ENCODE measurements around the gene KRTAP5-2. TPM values are rescaled to one million over a fixed set of nuclear protein-coding genes. Genes with fewer than 3 reads are reported as not detected.
"Not testable (repeated sequence)": the region's sequence is repeated elsewhere in the genome, so short reads cannot be mapped to it uniquely, and the experiment has no call there.

The KRTAP5-2 gene
- polyA plus RNA-seq, 2 donors = not detected

- Histone ChIP-seq H3K4me1 (ENCODE audit: control insufficient read depth in 2 of 2, insufficient read depth in 2 of 2, low read length in 1 of 2) (no peaks in the 10 kb centered on the region), H3K9me3 (ENCODE audit: control insufficient read depth in 2 of 2, insufficient read depth in 1 of 2, low read depth in 1 of 2, low read length in 1 of 2) (peaks cover 4 to 7% of the 10 kb centered on the region in 2 donors), H3K27ac (ENCODE audit: low read depth in 2 of 2, low read length in 1 of 2) (no peak overlapping the region), H3K27me3 (ENCODE audit: control insufficient read depth in 1 of 2, insufficient read depth in 2 of 2, low read length in 2 of 2) (no peaks in the 10 kb centered on the region), H3K36me3 (ENCODE audit: control insufficient read depth in 2 of 2, insufficient read depth in 2 of 2, low read length in 1 of 2) (no peaks in the 10 kb centered on the region), H3K4me3 (ENCODE audit: low read depth in 1 of 2, low read length in 2 of 2) (no peak overlapping the region)
- 83 to 84% methylated on average over 9 of the region's 9 CpGs for WGBS, 2 donors
These were observed 16.1 kb downstream of the KRTAP5-2 start for GRCh38 chr11:1581976-1582375.

DNA sequence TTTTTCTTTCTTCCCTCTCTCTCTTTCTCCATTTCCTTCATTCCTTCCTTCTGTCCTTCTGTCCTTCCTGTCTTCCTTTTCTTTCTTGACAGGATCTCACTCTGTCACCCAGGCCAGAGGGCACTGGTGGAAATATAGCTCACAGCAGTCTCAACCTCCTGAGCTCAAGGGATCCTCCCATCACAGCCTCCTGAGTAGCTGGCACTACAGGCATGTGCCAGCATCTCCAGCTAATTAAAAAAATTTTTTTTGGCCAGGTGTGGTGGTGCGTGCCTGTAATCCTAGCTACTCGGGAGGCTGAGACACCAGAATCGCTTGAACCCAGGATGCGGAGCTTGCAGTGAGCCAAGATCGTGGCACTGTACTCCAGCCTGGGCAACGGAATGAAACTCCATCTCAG lies 21.3 kb downstream of the KRTAP5-2 start:
- H3K36me3 ChIP-seq (ENCODE audit: control insufficient read depth in 2 of 2, insufficient read depth in 2 of 2, low read length in 1 of 2) = no peaks in the 10 kb centered on the region
- peaks cover 0 to 2% of the 10 kb centered on the region in 2 donors for H3K27me3 ChIP-seq (ENCODE audit: control insufficient read depth in 1 of 2, insufficient read depth in 2 of 2, low read length in 2 of 2)
- WGBS, 2 donors = 73 to 84% methylated on average over 6 of the region's 6 CpGs

GRCh38 chr11:1575756-1576155 lies 22.3 kb downstream of the KRTAP5-2 start:
- not testable (repeated sequence) for H3K36me3 ChIP-seq (ENCODE audit: control insufficient read depth in 2 of 2, insufficient read depth in 2 of 2, low read length in 1 of 2); H3K9me3 ChIP-seq (ENCODE audit: control insufficient read depth in 2 of 2, insufficient read depth in 1 of 2, low read depth in 1 of 2, low read length in 1 of 2); H3K27me3 ChIP-seq (ENCODE audit: control insufficient read depth in 1 of 2, insufficient read depth in 2 of 2, low read length in 2 of 2); H3K4me1 ChIP-seq (ENCODE audit: control insufficient read depth in 2 of 2, insufficient read depth in 2 of 2, low read length in 1 of 2); H3K27ac ChIP-seq (ENCODE audit: low read depth in 2 of 2, low read length in 1 of 2); H3K4me3 ChIP-seq (ENCODE audit: low read depth in 1 of 2, low read length in 2 of 2)
- 77 to 80% methylated on average over 16 of the region's 16 CpGs for WGBS, 2 donors

More for the DNA sequence above, 21.3 kb downstream of the KRTAP5-2 start:
- Histone ChIP-seq H3K4me1 (ENCODE audit: control insufficient read depth in 2 of 2, insufficient read depth in 2 of 2, low read length in 1 of 2) (peaks cover 4% of the 10 kb centered on the region in 2 donors), H3K27ac (ENCODE audit: low read depth in 2 of 2, low read length in 1 of 2) (no peak overlapping the region), H3K9me3 (ENCODE audit: control insufficient read depth in 2 of 2, insufficient read depth in 1 of 2, low read depth in 1 of 2, low read length in 1 of 2) (peaks cover 4 to 7% of the 10 kb centered on the region in 2 donors), H3K4me3 (ENCODE audit: low read depth in 1 of 2, low read length in 2 of 2) (no peak overlapping the region)

- Histone ChIP-seq H3K4me3 (ENCODE audit: low read depth in 1 of 2, low read length in 2 of 2) (no peak overlapping the region), H3K36me3 (ENCODE audit: control insufficient read depth in 2 of 2, insufficient read depth in 2 of 2, low read length in 1 of 2) (no peaks in the 10 kb centered on the region), H3K4me1 (ENCODE audit: control insufficient read depth in 2 of 2, insufficient read depth in 2 of 2, low read length in 1 of 2) (peaks cover 6 to 7% of the 10 kb centered on the region in 2 donors), H3K27ac (ENCODE audit: low read depth in 2 of 2, low read length in 1 of 2) (no peak overlapping the region), H3K9me3 (ENCODE audit: control insufficient read depth in 2 of 2, insufficient read depth in 1 of 2, low read depth in 1 of 2, low read length in 1 of 2) (peaks cover 4 to 7% of the 10 kb centered on the region in 2 donors), H3K27me3 (ENCODE audit: control insufficient read depth in 1 of 2, insufficient read depth in 2 of 2, low read length in 2 of 2) (peaks cover 0 to 2% of the 10 kb centered on the region in 2 donors)
- 13% methylated on average over 7 of the region's 7 CpGs for WGBS, 2 donors
These were observed 23.2 kb downstream of the KRTAP5-2 start for GRCh38 chr11:1574933-1575242.

DNA sequence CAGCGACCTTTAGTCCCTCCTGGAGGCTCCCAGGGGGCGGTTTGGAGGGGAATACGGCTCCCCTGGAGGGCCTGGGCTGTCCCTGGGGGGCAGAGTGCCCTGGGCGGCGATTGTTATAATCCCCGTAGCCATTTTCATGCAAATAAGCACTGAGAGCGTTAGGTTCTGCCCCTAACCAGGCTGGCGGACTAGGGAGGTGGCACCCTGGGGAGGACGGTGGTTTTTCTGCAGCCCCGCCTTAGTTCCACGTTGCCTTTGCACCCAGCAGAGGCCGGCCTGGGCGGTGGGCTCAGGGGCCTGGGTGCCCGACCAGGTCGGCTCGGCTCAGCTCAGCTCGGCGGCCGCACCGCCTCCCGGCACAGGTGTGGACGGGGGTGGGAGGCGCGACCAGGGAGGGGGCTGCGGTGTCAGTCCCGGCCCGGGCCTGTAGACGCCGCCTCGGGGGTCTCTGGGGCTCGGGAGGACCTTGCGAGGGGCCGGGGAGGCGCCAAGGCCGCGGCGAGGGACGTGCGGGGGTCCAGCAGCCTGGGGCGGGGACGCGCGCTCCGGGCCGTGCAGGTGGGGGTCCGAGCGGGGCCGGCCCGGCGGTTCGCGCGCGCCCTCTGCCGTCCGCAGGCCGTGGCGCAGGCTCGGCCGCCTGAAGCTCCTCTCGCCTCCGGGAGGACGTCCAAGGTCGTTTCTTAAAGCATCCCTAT lies 23.7 kb downstream of the KRTAP5-2 start:
- Histone ChIP-seq H3K9me3 (ENCODE audit: control insufficient read depth in 2 of 2, insufficient read depth in 1 of 2, low read depth in 1 of 2, low read length in 1 of 2) (peaks cover 4 to 7% of the 10 kb centered on the region in 2 donors), H3K36me3 (ENCODE audit: control insufficient read depth in 2 of 2, insufficient read depth in 2 of 2, low read length in 1 of 2) (no peaks in the 10 kb centered on the region), H3K4me1 (ENCODE audit: control insufficient read depth in 2 of 2, insufficient read depth in 2 of 2, low read length in 1 of 2) (peaks cover 6 to 7% of the 10 kb centered on the region in 2 donors), H3K4me3 (ENCODE audit: low read depth in 1 of 2, low read length in 2 of 2) (peak overlapping the region; percentile 21 to 32), H3K27ac (ENCODE audit: low read depth in 2 of 2, low read length in 1 of 2) (peak overlapping the region; percentile 4 to 46), H3K27me3 (ENCODE audit: control insufficient read depth in 1 of 2, insufficient read depth in 2 of 2, low read length in 2 of 2) (peaks cover 0 to 2% of the 10 kb centered on the region in 2 donors)
- 1% methylated on average over 53 to 64 of the region's 64 CpGs for WGBS, 2 donors

DNA sequence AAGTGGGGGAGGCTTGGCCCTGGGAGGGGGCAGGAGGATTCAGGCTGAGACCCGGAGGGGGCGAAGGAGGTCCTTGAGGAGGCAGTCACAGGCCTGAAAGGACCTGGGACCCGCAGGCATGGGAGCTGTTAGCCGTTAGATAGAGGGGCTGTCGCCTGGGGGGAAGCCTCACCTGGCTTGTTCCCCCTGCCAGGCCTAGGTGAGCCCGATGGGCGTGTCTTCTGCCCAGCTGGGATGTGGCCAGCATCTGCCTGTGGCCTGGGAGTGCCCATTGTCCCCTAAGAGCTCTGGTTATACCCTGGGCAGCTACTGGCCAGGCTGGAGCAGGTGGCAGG lies 24.2 kb downstream of the KRTAP5-2 start:
- H3K4me3 ChIP-seq (ENCODE audit: low read depth in 1 of 2, low read length in 2 of 2) = peak overlapping the region; percentile 32 to 35
- peaks cover 4 to 7% of the 10 kb centered on the region in 2 donors for H3K9me3 ChIP-seq (ENCODE audit: control insufficient read depth in 2 of 2, insufficient read depth in 1 of 2, low read depth in 1 of 2, low read length in 1 of 2)
- H3K27ac ChIP-seq (ENCODE audit: low read depth in 2 of 2, low read length in 1 of 2) = peak overlapping the region; percentile 4 to 46
- H3K4me1 ChIP-seq (ENCODE audit: control insufficient read depth in 2 of 2, insufficient read depth in 2 of 2, low read length in 1 of 2) = peaks cover 7 to 9% of the 10 kb centered on the region in 2 donors
- H3K27me3 ChIP-seq (ENCODE audit: control insufficient read depth in 1 of 2, insufficient read depth in 2 of 2, low read length in 2 of 2) = peaks cover 0 to 2% of the 10 kb centered on the region in 2 donors
- no peaks in the 10 kb centered on the region for H3K36me3 ChIP-seq (ENCODE audit: control insufficient read depth in 2 of 2, insufficient read depth in 2 of 2, low read length in 1 of 2)
- 6 to 10% methylated on average over 7 of the region's 7 CpGs for WGBS, 2 donors

DNA sequence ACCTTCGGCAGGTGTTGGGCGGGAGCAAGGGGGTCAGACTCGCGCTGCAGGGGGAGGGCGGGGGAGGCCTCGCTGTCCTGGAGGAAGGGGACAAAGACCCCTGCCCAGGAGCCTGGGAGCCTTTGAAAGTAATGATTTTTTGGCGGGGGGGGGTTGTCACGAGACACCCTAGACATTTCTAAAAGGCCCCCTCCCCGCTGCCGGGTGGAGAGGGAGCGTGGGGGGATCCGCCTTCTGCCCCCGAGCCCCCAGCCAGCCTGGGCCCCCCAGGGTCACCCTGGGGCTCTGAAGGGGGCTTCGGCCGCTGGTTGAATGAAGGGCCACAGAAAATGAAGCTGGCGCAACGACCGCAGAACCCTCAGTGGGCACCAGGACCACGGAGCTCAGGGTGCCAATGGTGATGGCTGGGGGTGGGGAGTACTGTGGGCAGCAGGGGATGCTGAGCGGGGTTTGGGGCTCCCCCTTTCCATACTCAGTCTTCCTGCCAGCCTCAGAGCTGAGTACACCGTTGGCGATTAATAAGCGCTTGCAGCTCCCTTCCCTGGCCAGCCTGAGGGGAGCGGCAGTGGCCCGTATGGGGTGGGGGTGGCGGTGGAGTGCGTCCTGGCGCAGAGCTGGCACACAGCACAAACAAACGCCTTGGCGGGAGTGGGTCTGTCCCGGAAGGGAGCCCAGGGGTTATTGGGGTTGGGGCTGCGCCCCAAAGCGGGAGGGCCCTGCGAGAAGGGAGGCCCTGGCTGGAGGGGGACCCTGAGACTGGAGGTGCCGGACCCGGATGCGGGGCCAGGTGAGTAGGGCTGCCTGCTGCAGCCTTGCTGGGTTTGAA lies 24.8 kb downstream of the KRTAP5-2 start:
- H3K27ac ChIP-seq (ENCODE audit: low read depth in 2 of 2, low read length in 1 of 2) = peak overlapping the region; percentile 27 to 46
- H3K27me3 ChIP-seq (ENCODE audit: control insufficient read depth in 1 of 2, insufficient read depth in 2 of 2, low read length in 2 of 2) = peaks cover 0 to 2% of the 10 kb centered on the region in 2 donors
- H3K4me3 ChIP-seq (ENCODE audit: low read depth in 1 of 2, low read length in 2 of 2) = peak overlapping the region; percentile 35 to 51
- H3K4me1 ChIP-seq (ENCODE audit: control insufficient read depth in 2 of 2, insufficient read depth in 2 of 2, low read length in 1 of 2) = peaks cover 7 to 9% of the 10 kb centered on the region in 2 donors
- WGBS, 2 donors = 3 to 4% methylated on average over 36 to 37 of the region's 37 CpGs
- peaks cover 0 to 2% of the 10 kb centered on the region in 2 donors for H3K9me3 ChIP-seq (ENCODE audit: control insufficient read depth in 2 of 2, insufficient read depth in 1 of 2, low read depth in 1 of 2, low read length in 1 of 2)
- no peaks in the 10 kb centered on the region for H3K36me3 ChIP-seq (ENCODE audit: control insufficient read depth in 2 of 2, insufficient read depth in 2 of 2, low read length in 1 of 2)

GRCh38 chr11:1572197-1573076 lies 25.7 kb downstream of the KRTAP5-2 start, which contains the start of gene DUSP8:
Gene DUSP8 (minus strand): TSS chr11:1572271. CDS start chr11:1565826, 6,445 bp downstream.
- WGBS, 2 donors = 1% methylated on average over 68 to 124 of the region's 124 CpGs
- H3K27me3 ChIP-seq (ENCODE audit: control insufficient read depth in 1 of 2, insufficient read depth in 2 of 2, low read length in 2 of 2) = peaks cover 0 to 2% of the 10 kb centered on the region in 2 donors
- H3K9me3 ChIP-seq (ENCODE audit: control insufficient read depth in 2 of 2, insufficient read depth in 1 of 2, low read depth in 1 of 2, low read length in 1 of 2) = no peaks in the 10 kb centered on the region
- H3K27ac ChIP-seq (ENCODE audit: low read depth in 2 of 2, low read length in 1 of 2) = peak within 1 kb of the TSS; percentile 31 to 36
- H3K4me1 ChIP-seq (ENCODE audit: control insufficient read depth in 2 of 2, insufficient read depth in 2 of 2, low read length in 1 of 2) = peaks cover 7 to 9% of the 10 kb centered on the region in 2 donors
- H3K36me3 ChIP-seq (ENCODE audit: control insufficient read depth in 2 of 2, insufficient read depth in 2 of 2, low read length in 1 of 2) = no peaks in the 10 kb centered on the region
- H3K4me3 ChIP-seq (ENCODE audit: low read depth in 1 of 2, low read length in 2 of 2) = peak within 1 kb of the TSS; percentile 51 to 52

DNA sequence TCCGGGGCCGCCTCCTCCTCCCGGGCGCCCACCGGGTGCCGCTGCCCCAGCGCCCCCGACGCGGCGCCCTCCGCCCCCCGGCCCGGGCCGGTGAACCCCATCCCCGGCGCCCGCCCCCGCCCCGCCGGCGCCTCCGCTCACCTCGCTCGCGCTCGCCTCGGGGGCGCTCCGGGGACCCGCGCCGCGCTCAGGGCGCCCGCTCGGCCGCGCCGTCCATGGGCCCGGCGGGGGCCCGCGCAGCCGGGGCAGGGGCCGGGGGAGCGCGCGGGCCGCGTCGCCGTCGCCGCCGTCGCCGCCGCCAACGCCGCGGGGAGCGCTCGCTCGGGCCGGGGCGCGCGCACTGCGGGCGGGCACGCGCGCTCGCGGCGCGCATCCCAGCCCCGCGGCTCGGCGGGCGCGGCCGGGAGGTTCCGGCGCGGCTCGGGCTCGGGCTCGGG lies 26.3 kb downstream of the KRTAP5-2 start:
- H3K4me1 ChIP-seq (ENCODE audit: control insufficient read depth in 2 of 2, insufficient read depth in 2 of 2, low read length in 1 of 2) = peaks cover 7 to 9% of the 10 kb centered on the region in 2 donors
- WGBS, 2 donors = 1% methylated on average over 19 to 91 of the region's 91 CpGs
- no peaks in the 10 kb centered on the region for H3K36me3 ChIP-seq (ENCODE audit: control insufficient read depth in 2 of 2, insufficient read depth in 2 of 2, low read length in 1 of 2)
- H3K27ac ChIP-seq (ENCODE audit: low read depth in 2 of 2, low read length in 1 of 2) = peak overlapping the region; percentile 31 to 36
- peak overlapping the region; percentile 51 to 52 for H3K4me3 ChIP-seq (ENCODE audit: low read depth in 1 of 2, low read length in 2 of 2)
- H3K27me3 ChIP-seq (ENCODE audit: control insufficient read depth in 1 of 2, insufficient read depth in 2 of 2, low read length in 2 of 2) = peaks cover 0 to 2% of the 10 kb centered on the region in 2 donors
- no peaks in the 10 kb centered on the region for H3K9me3 ChIP-seq (ENCODE audit: control insufficient read depth in 2 of 2, insufficient read depth in 1 of 2, low read depth in 1 of 2, low read length in 1 of 2)

All from esophagus (tissue), 2 donors.